A549 treated with AZD2906 at 1 μM for 4 hours (cell line): ENCODE measurements around the gene GSE1. TPM values are rescaled to one million over a fixed set of nuclear protein-coding genes. Genes with fewer than 3 reads are reported as not detected.

Experiments
- total RNA-seq: library from RNA; stranded (reverse); fragments of 200-300 nt; extraction: Qiagen RNA extraction; gene quantifications from 5 replicates; pipeline ENCODE4 v1.2.3, GENCODE V29; 2022

GSE1 gene
- total RNA-seq = 21.9 to 24.0 TPM (median 22.7 TPM) in 5 replicates

DNA sequence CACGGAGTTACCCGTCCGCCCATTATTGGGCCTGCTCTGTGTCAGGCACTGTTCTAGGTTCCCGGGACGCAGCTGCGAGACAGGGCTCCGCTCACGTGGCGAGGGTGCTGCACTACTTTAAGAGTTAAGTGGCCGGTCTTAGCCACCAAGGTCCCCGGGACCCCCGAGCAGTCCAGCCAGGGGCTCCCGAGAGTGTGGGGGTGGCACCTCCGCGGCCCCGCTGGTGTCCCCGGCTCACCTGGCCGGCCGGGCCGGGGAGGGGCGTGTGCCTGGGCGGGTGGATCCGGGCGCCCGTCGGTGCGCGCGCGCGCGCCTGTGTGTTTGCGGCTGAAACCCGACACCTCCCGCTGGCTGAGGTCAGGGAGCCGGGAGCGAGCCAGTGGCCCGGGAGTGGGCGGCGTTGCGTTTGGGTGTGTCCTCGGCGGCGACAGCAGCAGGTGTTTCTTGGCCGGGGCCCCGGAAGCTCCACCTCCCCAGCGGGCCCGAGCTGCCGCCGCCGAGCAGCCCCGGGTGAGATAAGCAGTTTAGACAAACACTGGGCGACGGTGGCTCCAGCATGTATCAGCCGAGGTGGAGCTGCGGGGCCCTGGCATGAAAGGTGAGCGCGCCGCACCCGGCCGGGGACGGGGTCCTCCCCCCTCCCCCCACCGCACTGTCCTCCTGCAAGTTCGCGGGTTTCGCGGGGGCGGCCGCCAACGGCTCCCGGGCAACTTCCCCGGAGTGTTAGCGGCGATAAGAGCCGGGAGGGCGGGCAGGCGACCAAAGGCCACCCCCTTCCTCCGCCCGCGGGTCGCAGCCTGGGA is at the start of gene GSE1:
GSE1 (plus strand) TSS at position 522 of the 803 bp plus-strand sequence; CDS start at position 592, 70 bp downstream.

DNA sequence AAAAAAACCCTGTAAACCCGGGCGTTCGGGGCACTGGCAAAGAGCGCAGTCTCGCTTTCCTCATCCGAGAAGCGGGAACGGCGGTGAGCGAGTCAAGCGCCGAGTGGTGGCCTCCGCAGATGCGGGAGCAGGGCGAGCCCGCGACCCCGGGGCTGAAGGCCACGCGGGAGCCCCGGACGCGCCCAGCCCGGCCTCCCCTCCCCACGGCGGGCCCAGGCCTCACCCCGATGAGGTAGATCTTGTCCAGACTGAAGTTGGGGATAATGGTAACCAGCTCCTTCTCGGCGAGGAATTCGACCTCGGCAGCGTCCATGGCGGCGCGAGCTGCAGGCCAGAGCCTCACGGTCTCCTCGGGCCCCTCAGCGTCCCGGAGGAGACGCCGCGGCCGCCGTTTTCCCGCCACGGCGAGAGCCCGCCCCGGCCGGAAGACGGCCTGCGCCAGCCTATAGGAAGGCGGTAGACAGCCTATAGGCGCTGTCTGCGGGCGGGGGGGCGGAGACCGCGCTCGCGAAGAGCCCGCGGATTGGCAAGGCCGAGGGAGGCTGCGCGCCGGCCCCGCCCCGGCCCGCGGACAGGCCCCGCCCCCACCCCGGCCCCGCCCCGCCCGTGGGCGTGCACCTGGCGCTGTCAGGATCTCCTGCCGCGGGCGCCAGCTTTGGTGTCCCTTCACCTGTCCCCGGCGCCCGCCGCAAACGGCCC is 75.6 kb downstream of the GSE1 start, which contains the start of gene GINS2:
GINS2 (minus strand) TSS at position 369 of the 699 bp plus-strand sequence; CDS start at position 313, 56 bp downstream.

Other genes with a start within 250 kb of the GSE1 start
- 28.5 to 31.5 TPM (median 30.1 TPM) in 5 replicates for gene GINS2, start 75.6 kb downstream of the GSE1 start, total RNA-seq
- 9.1 to 17.7 TPM (median 15.5 TPM) in 5 replicates for gene C16orf74, start 137.8 kb downstream of the GSE1 start, total RNA-seq
- 56.5 to 75.1 TPM (median 72.6 TPM) in 5 replicates for gene EMC8, start 186.2 kb downstream of the GSE1 start, total RNA-seq
- gene COX4I1, start 186.4 kb downstream of the GSE1 start, total RNA-seq = 795 to 838 TPM (median 803 TPM) in 5 replicates